GM21786 (cell line): Measurements from ENCODE around the gene PAAF1.

Experiments used
- ATAC-seq: cut with Tn5 transposase; IDR thresholded peaks from one replicate; pipeline ENCODE4 v1.9.1; 2021; ENCODE audit not compliant: unreplicated experiment

PAAF1 gene

DNA sequence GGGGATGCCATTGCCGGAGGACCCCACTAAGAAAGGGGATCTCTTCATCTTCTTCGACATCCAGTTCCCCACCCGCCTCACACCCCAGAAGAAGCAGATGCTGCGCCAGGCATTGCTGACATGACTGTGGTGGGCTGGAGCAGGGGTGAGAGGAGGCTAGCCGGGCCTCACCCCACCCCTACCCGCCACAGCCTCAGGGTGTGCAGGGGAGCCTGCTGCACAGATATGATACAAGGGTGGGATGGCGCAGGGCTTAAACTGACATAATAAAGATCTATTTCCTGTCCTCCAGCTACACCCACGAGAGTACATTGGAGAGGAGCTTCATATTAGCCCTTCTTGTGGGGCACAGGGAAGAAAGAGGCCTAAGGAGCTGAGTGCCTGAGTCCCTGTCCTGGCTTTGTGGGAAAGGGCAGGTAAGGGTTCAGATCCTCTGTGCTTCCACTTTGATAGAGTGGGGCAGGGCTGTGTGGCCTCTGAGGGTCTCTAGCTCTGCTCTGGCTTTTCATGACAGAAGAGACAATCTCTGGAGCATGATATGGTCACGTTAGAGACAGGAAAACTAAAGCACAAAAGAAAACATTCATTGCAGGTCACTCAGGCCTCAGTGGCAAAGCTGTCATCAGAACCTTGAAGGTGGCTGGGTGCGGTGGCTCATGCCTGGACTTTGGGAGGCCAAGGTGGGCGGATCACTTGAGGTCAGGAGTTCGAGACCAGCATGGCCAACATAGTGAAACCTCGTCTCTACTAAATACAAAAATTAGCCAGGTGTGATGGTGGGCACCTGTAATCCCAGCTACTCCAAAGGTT lies 93.4 kb downstream of the PAAF1 start:
- no peak for ATAC-seq

DNA sequence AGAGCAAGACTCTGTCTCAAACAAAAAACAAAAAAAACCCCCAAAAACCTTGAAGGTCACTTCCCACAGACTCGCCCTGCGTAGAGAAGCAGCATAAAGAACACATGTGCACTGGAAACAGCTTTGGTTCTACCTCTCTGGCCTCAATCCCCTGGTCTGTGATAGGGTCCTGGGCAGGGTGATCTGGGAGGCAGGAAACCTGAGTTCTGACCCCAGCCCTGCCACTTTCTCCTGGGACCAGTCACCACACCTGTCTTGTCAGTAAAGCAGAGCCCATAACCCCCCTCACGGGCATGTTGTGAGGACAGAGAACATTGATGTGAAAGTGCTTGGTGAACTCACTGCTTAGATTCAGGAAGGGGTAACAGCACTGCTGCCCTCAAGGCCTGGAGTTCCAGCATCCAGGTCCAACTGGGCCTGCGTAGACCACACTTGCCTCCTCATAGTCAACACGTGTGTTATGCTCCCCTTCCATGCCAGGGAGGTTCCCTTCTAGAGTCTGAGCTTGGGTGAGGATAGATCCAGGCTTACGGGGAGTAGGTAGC lies 94.4 kb downstream of the PAAF1 start:
- ATAC-seq: no peak

DNA sequence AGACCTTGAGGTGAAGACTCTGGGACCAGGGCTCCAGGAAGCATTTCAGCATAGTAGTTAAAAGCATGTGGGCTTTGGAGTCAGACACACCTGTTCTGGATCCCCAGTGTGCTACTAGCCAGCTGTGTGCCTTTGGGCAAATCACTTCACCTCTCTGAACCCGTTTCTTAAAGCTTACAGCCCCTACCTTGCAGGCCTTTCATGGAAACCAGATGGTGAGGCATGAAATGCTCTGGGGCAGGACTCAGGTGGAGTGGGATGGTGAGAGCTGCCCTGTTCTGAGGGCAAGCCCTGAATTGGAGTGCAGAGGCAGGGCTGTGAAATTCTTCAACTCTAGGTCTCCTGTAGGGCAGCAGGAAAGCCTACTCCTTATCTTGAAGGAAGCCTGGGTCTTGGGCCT lies 95.4 kb downstream of the PAAF1 start:
- no peak for ATAC-seq

DNA sequence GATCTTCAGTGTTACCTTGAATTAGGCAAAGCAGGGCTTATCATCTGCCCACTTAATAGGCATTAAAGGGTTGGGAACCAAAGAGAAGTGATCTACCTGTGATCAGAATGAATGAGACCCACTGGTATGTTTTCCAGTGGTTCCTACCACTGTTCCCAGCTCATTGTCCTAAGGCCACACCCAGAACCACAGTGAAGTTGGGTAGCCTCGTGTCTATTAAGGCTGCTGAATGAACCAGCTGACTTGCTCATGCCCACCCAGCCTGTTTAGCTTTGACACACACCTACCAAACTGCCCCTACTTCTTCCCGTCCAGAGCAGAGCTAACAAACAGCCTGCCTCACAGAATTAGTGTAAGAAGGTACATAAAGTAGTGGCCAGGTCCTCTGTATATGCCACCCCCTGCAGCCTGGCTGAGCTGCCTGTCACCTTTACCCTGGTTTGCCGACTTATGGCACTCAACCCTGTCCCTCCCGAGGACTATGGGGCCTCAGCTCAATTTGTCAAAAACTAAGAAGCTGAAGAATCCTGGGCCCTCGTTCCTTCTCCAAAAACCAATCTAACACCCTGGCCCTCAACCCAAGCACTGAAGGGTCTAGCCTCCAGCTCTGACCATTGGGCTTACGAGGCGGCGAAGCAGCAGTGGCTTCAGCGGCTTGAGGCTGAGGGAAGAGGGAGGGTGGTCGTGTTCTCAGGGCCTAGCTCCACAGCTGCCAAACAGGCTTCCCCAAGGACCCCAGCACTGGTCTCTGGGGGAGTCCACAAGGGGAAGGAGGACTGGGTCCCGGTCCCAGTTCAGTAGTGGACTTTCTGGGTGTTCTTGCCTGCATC lies 96.0 kb downstream of the PAAF1 start:
- ATAC-seq: no peak

DNA sequence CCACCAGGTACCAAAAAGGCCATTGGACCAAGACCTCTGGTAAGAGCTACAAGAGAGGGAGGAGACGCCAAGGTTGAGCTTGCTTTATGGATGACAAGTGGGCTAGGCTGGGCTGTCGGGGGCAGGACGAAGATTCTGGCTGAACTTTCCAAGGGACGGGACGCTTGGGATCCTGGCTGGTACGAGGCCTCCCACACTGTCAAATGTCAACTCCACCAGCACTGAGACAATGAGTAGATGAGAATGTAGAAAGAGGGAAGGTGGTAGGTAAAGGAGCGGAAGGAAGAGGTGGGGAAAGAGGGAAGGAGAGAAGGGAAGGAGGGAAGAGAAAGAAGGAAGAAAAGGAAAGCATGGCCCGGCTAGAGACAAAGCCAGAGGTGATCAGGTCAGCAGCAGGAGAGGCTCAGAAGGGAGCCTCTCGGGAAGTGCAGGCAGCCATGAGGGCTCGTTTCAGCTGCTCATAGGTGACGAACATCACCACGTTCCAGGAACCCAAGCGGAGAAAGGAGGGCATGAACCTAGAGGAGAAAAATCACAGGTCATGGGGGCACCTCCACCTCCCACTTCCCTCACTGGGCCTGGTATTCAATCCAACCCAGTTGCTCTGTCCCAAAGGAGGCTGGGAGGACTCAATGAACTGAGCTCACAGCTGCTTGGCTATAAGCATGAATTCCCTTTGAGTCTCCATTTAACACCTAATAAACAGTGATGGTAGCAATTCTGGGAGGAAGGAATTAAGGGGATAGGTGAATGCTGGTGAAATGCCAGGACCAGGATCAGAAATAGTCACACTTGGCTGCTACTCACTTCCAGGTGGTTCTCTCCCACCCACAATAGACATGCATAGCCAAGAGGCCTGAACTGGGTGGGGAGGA lies 98.0 kb downstream of the PAAF1 start:
- no peak for ATAC-seq

DNA sequence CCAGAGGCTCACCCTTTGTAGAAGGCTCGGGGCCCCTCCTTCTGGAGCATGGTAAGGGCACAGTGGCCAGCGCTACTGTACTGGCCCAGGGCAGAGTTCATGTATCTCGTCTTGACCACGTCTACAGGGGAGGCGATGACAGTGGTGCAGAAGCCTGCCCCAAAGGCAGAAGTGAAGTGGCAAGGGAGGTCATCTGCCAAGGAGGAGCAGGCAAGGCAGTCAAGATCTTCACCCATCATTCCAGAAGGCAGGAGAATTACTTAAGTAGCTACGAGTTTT lies 98.6 kb downstream of the PAAF1 start:
- no peak for ATAC-seq

DNA sequence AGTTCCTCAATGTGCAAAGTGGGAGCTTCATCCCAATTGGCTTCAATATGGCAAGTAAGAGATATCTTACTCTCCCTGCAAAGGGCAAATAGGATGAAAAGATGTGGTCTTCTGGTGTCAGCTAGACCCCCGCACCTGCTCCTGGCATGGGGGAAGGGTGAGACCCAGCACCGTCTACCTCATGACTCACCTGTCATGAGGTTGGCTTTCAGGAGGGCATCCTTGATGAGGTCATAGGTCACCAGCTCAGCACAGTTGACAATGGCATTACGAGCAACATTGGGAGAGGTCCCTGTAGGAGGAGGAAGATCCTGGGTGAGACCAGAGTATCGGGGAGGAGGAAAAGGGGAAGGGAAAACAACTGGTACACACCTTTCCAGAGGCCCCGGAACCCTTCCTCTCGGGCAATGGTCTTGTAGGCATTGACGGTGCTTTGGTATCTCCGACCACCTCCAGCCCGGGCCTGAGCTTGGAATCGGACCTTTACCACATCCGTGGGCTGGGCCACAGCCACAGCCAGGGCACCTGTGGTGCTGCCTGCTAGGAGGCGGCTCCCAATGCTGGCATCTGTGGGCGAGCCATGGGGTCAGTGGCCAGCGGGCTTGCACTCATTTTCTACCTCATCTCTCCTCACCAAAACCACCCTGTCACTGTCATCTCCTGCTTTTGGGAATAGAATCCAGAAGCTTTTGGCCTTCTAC lies 99.8 kb downstream of the PAAF1 start:
- ATAC-seq: no peak

DNA sequence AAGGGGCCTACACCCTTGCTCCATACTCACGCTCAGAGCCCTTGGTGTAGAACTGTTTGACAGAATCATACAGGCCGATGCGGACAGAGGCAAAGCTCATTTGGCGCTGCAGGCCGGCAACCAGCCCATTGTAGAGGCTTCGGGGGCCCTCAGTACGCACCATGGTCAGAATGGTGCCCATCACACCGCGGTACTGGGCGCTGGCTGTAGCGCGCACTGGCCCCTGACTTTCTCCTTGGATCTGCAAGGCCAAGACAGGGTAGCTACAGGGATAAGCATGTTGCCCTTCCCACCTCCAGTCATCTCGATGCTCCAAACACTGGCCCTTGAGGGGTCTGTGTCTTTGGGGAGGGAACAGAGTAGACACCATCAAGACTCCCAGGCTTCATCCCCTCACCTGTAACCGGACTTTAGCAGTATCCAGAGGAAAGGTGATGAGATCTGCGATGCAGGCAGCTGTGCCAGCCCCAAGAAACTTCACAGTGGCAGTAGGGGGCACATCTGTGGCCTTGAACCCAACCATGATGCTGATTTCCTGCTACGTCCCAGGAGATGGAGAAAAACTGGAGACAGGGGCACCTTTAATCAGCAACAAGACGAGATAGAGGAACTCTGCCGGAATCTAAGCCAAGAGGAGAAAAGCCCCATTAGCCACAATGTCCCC lies 101.2 kb downstream of the PAAF1 start:
- ATAC-seq: no peak

DNA sequence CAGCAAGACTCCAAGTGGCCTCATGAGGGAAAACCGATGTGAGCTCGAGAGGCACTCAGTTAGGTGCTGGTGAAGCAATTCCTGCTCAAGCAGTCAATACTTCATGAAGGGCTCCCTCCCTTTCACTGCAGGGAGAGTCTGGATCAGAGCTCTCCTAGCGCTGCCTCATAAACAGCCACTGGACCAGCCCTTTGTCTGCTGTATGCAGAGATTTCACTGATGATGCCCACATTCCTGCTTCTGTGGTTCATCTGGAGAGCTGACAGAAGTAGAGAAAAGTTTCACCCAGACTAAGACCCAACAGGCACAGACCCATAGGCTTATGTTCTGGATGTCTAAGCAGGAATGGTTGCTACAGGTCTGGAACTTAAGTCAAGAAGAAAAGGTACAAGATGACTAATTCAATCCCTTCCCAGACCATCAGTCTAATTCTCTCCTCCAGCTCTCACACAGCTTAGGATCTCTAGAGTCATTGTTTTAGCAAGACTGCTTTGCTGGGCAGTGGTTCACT lies 101.8 kb downstream of the PAAF1 start:
- ATAC-seq: no peak

DNA sequence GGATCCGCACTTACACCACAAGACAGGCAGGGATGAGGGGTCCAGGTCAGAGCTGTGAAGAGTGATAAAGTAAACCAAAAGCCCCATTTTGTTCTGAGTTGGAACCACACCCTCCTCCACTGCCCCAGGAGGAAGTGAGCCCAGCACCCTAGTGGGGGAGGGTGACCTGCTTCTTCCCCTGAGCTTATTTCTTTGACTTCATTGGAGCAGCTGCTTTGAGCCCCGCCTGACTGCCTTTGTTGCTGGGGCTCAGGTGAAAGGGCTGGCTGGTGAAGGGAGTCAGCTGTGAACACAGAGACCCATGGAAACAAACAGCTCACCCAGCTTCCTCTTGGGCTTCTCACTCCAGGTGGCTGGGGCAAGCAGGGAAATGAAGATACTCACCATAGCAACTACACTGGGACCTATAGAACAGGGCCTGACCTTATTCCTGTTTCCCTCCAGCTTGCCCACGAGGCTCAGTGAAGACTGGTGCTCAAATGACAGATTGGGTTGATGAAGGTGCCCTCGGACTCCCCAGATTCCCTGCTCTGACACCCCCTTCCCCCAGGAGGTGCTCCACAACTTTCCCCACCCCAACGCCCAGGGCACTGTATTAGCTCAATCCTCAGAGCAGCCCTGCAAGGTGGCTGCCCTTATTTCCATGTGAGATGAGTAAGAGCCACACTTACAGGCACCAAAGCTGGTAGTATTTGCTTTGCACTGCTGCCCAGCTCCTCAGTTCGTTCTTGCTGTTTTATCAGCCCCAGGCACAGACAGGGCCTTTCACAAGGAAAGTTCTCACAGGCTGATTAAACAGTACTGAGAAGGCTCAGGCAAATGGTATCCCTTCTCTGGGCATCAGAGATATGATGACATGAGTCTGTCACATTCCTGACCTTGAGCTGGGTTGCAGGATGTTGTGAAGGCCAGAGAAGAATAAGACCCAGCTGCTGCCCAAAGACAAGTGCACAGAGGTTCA lies 103.5 kb downstream of the PAAF1 start:
- ATAC-seq: peak; percentile 48
